ENCODE results near the gene CSF1. TPM values are rescaled to one million over a fixed set of nuclear protein-coding genes. Genes with fewer than 3 reads are reported as not detected.
"Not testable (repeated sequence)": the region's sequence is repeated elsewhere in the genome, so short reads cannot be mapped to it uniquely, and the experiment has no call there.

The CSF1 gene
- total RNA-seq, 1 donor from 2014 or later = 28.9 TPM

DNA sequence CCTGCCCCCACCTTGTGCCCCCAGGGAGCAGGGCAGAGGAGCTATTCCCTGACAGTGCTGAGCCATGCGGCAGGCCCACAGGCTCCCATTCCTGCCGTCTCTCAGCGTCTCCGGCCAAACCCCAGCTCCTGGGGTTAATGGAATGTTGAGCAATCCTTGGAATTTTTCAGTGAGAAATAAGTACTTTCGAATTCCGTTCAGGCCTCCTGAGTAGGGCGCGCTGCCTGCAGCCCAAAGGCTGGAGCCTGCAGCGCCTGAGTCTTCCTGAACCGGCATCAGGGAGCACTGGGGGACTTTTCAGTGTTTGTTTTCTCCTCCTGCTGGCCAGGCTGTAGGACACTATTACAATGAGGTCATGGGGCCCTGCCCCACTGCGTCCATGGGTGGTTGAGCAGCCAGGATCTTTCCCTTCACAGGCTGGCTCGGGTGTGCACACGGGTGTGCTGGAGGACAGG is 33.3 kb upstream of the CSF1 start:
- Mint-ChIP-seq H3K36me3 (no peaks in the 10 kb centered on the region), H3K27ac (peak overlapping the region; percentile 98), H3K4me1 (peaks cover 38% of the 10 kb centered on the region), H3K9me3 (no peaks in the 10 kb centered on the region), H3K27me3 (ENCODE audit: low read depth) (no peaks in the 10 kb centered on the region), H3K4me3 (no peak overlapping the region)
- TF ChIP-seq, protein P1, sequence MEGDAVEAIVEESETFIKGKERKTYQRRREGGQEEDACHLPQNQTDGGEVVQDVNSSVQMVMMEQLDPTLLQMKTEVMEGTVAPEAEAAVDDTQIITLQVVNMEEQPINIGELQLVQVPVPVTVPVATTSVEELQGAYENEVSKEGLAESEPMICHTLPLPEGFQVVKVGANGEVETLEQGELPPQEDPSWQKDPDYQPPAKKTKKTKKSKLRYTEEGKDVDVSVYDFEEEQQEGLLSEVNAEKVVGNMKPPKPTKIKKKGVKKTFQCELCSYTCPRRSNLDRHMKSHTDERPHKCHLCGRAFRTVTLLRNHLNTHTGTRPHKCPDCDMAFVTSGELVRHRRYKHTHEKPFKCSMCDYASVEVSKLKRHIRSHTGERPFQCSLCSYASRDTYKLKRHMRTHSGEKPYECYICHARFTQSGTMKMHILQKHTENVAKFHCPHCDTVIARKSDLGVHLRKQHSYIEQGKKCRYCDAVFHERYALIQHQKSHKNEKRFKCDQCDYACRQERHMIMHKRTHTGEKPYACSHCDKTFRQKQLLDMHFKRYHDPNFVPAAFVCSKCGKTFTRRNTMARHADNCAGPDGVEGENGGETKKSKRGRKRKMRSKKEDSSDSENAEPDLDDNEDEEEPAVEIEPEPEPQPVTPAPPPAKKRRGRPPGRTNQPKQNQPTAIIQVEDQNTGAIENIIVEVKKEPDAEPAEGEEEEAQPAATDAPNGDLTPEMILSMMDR (IDR thresholded peaks at IDR 0.05; ENCODE audit: unreplicated experiment) = no peak
- peak in 1 of 2 experiments; percentile 68 for DNase-seq (ENCODE audit: low spot score in 2 of 2, unreplicated experiment in 2 of 2)

- Mint-ChIP-seq H3K4me3 (no peak overlapping the region), H3K27ac (peak overlapping the region; percentile 98), H3K9me3 (no peaks in the 10 kb centered on the region), H3K36me3 (no peaks in the 10 kb centered on the region), H3K4me1 (peaks cover 38% of the 10 kb centered on the region), H3K27me3 (ENCODE audit: low read depth) (no peaks in the 10 kb centered on the region)
- TF ChIP-seq, protein P1 (IDR thresholded peaks at IDR 0.05; ENCODE audit: unreplicated experiment) = no peak
- no peak for DNase-seq (ENCODE audit: low spot score in 2 of 2, unreplicated experiment in 2 of 2)
These were observed 32.9 kb upstream of the CSF1 start for GRCh38 chr1:109877776-109878175.

DNA sequence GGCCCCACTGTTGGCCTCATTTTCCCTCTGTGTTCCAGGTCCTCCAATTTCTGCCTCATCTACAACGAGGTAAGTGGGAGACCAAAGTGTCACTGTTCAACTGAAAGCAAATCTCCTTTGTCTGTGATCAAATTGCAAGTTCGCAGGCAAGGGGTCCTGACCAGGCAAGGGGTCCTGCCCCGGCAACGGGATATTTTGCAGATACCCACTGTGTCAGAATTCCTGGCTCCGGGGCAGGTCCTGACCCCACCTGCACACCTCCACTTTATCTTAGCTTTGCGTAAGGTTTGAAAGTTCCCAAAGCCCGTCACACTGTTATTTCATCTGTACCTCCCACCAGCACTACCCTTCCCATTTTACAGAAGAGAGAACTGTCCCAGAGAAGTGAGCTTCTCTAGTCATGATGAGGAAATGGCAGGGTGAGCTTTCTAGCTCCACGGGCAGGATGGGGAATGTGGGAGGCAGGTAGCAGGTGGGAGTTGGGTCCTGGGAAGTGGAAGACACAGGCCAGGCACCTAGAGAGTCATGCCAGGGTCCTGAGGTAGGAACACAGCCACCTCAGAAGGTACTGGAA is 32.0 kb upstream of the CSF1 start:
- no peaks in the 10 kb centered on the region for H3K9me3 Mint-ChIP-seq
- TF ChIP-seq, protein P1 (IDR thresholded peaks at IDR 0.05; ENCODE audit: unreplicated experiment) = no peak
- peak overlapping the region; percentile 3 for H3K27ac Mint-ChIP-seq
- no peaks in the 10 kb centered on the region for H3K27me3 Mint-ChIP-seq (ENCODE audit: low read depth)
- peaks cover 38% of the 10 kb centered on the region for H3K4me1 Mint-ChIP-seq
- H3K4me3 Mint-ChIP-seq = no peak overlapping the region
- no peaks in the 10 kb centered on the region for H3K36me3 Mint-ChIP-seq
- DNase-seq (ENCODE audit: low spot score in 2 of 2, unreplicated experiment in 2 of 2) = no peak

DNA sequence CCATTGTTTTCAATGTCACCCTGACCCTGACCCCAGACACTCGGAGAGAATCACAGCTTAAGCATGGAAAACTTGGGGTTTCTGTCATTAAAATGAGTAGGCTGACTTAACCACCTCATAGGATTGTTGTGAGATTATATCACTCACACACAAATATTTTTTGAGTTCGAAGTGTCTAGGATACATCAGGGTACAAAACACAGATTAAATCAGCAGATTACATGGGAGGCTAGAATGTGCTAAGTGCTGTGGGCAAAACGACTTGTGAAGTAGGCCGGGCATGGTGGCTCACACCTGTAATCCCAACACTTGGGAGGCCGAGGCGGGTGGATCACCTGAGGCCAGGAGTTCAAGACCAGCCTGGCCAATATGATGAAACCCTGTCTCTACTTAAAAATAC is 31.3 kb upstream of the CSF1 start:
- H3K27me3 Mint-ChIP-seq (ENCODE audit: low read depth) = not testable (repeated sequence)

DNA sequence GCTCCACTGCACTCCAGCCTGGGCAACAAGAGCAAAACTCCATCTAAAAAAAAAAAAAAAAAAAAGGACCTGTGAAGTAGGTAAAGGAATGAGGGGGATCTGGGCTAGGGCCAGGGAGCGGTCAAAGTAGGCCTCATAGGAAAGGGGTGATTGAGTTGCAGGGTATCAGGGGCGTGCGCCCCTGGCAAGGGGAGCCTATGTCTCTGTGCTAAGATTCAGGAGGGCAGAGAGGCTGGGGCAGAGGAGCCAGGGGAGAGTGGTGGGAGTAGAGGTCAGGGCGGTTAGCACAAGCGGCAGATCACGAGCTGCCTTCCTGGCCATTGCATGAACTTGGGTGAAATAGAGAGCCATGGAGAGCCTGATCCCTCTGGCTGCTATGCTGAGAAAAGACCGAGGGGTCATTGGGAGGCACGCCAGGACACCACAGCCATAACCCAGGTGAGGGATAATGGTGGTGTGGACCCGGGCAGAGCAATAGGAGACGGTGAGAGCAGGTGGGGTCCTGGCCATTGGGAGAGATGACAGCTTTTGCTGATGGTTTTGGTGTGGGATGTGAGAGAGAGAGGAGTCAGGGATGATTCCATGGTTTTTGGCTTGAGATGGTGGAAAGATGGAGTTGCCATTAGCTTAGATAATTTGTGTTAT is 30.6 kb upstream of the CSF1 start:
- H3K4me1 Mint-ChIP-seq = peaks cover 37% of the 10 kb centered on the region
- TF ChIP-seq, protein P1 (IDR thresholded peaks at IDR 0.05; ENCODE audit: unreplicated experiment) = no peak
- H3K36me3 Mint-ChIP-seq = no peaks in the 10 kb centered on the region
- no peaks in the 10 kb centered on the region for H3K9me3 Mint-ChIP-seq
- no peak for DNase-seq (ENCODE audit: low spot score in 2 of 2, unreplicated experiment in 2 of 2)
- no peaks in the 10 kb centered on the region for H3K27me3 Mint-ChIP-seq (ENCODE audit: low read depth)
- H3K4me3 Mint-ChIP-seq = no peak overlapping the region
- H3K27ac Mint-ChIP-seq = peak overlapping the region; percentile 52

More for the DNA sequence above, 31.3 kb upstream of the CSF1 start:
- not testable (repeated sequence) for DNase-seq (ENCODE audit: low spot score in 2 of 2, unreplicated experiment in 2 of 2); H3K27ac Mint-ChIP-seq; H3K4me3 Mint-ChIP-seq; H3K36me3 Mint-ChIP-seq; H3K9me3 Mint-ChIP-seq
- H3K4me1 Mint-ChIP-seq = peaks cover 39% of the 10 kb centered on the region
